WTC11 (cell line): ENCODE data around the gene POP5. TPM values are rescaled to one million over a fixed set of nuclear protein-coding genes. Genes with fewer than 3 reads are reported as not detected.

Source experiments
- ATAC-seq: fragments of 200-7000 bp; cut with Tn5 transposase; 2 replicates; pipeline ENCODE4 v1.10.0; 2021; ENCODE audit warnings: mild to moderate bottlenecking, moderate library complexity
- CTCF ChIA-PET: fragments of 300-600 bp; sonication (Branson Sonifier 250); formaldehyde crosslinking; loops from one replicate; lab custom pipeline; 2021; ENCODE audit warnings: antibody characterized with exemption; lab: Charles Lee
- POLR2A ChIA-PET: fragments of 350-600 bp; sonication (Branson Sonifier 250); formaldehyde crosslinking; loops from one replicate; lab custom pipeline; 2021; ENCODE audit warnings: antibody characterized with exemption; lab: Charles Lee
- DNase-seq: peaks from one replicate; pipeline ENCODE4 v3.0.0; 2021; ENCODE audit warnings: low spot score
- H3K27ac Mint-ChIP-seq: 2 replicates; pipeline ENCODE4 v1.8.0; 2021; ENCODE audit warnings: mixed read lengths
- H3K27me3 Mint-ChIP-seq: 2 replicates; pipeline ENCODE4 v1.8.0; 2021; ENCODE audit warnings: low read depth, mild to moderate bottlenecking, moderate library complexity, mixed read lengths
- H3K36me3 Mint-ChIP-seq: 2 replicates; pipeline ENCODE4 v1.8.0; 2021; ENCODE audit warnings: mixed read lengths
- H3K4me1 Mint-ChIP-seq: 2 replicates; pipeline ENCODE4 v1.8.0; 2022; ENCODE audit warnings: mixed read lengths
- H3K4me3 Mint-ChIP-seq: 2 replicates; pipeline ENCODE4 v1.8.0; 2021; ENCODE audit warnings: mild to moderate bottlenecking, moderate library complexity, mixed read lengths
- H3K9me3 Mint-ChIP-seq: 2 replicates; pipeline ENCODE4 v1.8.0; 2021; ENCODE audit warnings: mixed read lengths
- ATF3 ChIP-seq: sonication (generic); formaldehyde crosslinking; conservative IDR thresholded peaks from 2 replicates; pipeline ENCODE4 v1.8.1; 2022; ENCODE audit warnings: mild to moderate bottlenecking, missing genetic modification reagents
- CREM ChIP-seq: sonication (generic); formaldehyde crosslinking; IDR thresholded peaks from 2 replicates; pipeline ENCODE4 v1.8.1; 2022; ENCODE audit warnings: mild to moderate bottlenecking, missing genetic modification reagents, moderate library complexity
- ETV6 ChIP-seq: sonication (generic); formaldehyde crosslinking; IDR thresholded peaks from 2 replicates; pipeline ENCODE4 v1.8.1; 2022; ENCODE audit warnings: mild to moderate bottlenecking, missing genetic modification reagents
- IRF2 ChIP-seq: sonication (generic); formaldehyde crosslinking; IDR thresholded peaks from 2 replicates; pipeline ENCODE4 v1.8.0; 2022; ENCODE audit warnings: low read depth, missing genetic modification reagents, borderline replicate concordance
- MAX ChIP-seq: sonication (generic); formaldehyde crosslinking; IDR thresholded peaks from 2 replicates; pipeline ENCODE4 v1.8.0; 2022; ENCODE audit warnings: mild to moderate bottlenecking, missing genetic modification reagents
- NR1H2 ChIP-seq: sonication (generic); formaldehyde crosslinking; IDR thresholded peaks from 2 replicates; pipeline ENCODE4 v1.9.0; 2021; ENCODE audit warnings: mild to moderate bottlenecking, moderate library complexity, missing genetic modification reagents
- RELA ChIP-seq: sonication (generic); formaldehyde crosslinking; IDR thresholded peaks from 2 replicates; pipeline ENCODE4 v1.8.1; 2022; ENCODE audit warnings: missing genetic modification reagents, mild to moderate bottlenecking, borderline replicate concordance
- TCF7 ChIP-seq: sonication (generic); formaldehyde crosslinking; IDR thresholded peaks from 2 replicates; pipeline ENCODE4 v1.8.0; 2022; ENCODE audit warnings: mild to moderate bottlenecking, low read depth, missing genetic modification reagents, moderate library complexity
- TEAD4 ChIP-seq: sonication (generic); formaldehyde crosslinking; IDR thresholded peaks from 2 replicates; pipeline ENCODE4 v1.8.0; 2022; ENCODE audit warnings: mild to moderate bottlenecking, missing genetic modification reagents
- ZBTB21 ChIP-seq: sonication (generic); formaldehyde crosslinking; IDR thresholded peaks from 2 replicates; pipeline ENCODE4 v1.8.1; 2023; ENCODE audit warnings: mild to moderate bottlenecking, missing genetic modification reagents, borderline replicate concordance
- ZNF121 ChIP-seq: sonication (generic); formaldehyde crosslinking; IDR thresholded peaks from 2 replicates; pipeline ENCODE4 v1.8.0; 2023; ENCODE audit warnings: missing genetic modification reagents
- ZNF425 ChIP-seq: fragments of 250-450 bp; sonication (Bioruptor Pico); conservative IDR thresholded peaks from 2 replicates; pipeline ENCODE4 v1.9.0; 2021; ENCODE audit warnings: mild to moderate bottlenecking
- total RNA-seq: library from RNA; stranded (reverse); gene quantifications from 3 replicates; pipeline ENCODE4 v1.2.3, GENCODE V29; 2021
- TF ChIP-seq, protein P1 (sequence below): fragments of 250-450 bp; sonication (Bioruptor Pico); IDR thresholded peaks from 2 replicates; pipeline ENCODE4 v2.1.2; 2022; ENCODE audit warnings: mild to moderate bottlenecking, moderate library complexity
- TF ChIP-seq, protein P2 (sequence below): fragments of 250-450 bp; sonication (Bioruptor Pico); IDR thresholded peaks from 2 replicates; pipeline ENCODE4 v1.9.0; 2021; ENCODE audit warnings: mild to moderate bottlenecking

The POP5 gene
- total RNA-seq, 1 experiment from 2014 or later: 54.7 TPM

- no peaks in the 10 kb centered on the region for H3K36me3 Mint-ChIP-seq
- DNase-seq (no peak), ATAC-seq (no peak)
- no peaks in the 10 kb centered on the region for H3K9me3 Mint-ChIP-seq
- H3K27me3 Mint-ChIP-seq: no peaks in the 10 kb centered on the region
- ChIA-PET POLR2A (no interaction called here), CTCF (interaction anchor here (0.7 to 1.5 kb wide), 5 partner anchors 10 to 53 kb away, joined by 3 to 5 read pairs (median 4); partner anchors contain the start of gene CABP1)
- H3K4me3 Mint-ChIP-seq: no peak overlapping the region
- TF ChIP-seq ZBTB21 (no peak), MAX (CRISPR knock-in tag) (no peak), NR1H2 (CRISPR knock-in tag) (no peak), RELA (CRISPR knock-in tag) (no peak), IRF2 (CRISPR knock-in tag) (no peak), ZNF121 (no peak), CREM (CRISPR knock-in tag) (no peak), ATF3 (CRISPR knock-in tag) (no peak)
- TF ChIP-seq, protein P1, sequence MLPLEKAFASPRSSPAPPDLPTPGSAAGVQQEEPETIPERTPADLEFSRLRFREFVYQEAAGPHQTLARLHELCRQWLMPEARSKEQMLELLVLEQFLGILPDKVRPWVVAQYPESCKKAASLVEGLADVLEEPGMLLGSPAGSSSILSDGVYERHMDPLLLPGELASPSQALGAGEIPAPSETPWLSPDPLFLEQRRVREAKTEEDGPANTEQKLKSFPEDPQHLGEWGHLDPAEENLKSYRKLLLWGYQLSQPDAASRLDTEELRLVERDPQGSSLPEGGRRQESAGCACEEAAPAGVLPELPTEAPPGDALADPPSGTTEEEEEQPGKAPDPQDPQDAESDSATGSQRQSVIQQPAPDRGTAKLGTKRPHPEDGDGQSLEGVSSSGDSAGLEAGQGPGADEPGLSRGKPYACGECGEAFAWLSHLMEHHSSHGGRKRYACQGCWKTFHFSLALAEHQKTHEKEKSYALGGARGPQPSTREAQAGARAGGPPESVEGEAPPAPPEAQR (CRISPR knock-in tag): no peak
- peaks cover 23% of the 10 kb centered on the region for H3K4me1 Mint-ChIP-seq
- H3K27ac Mint-ChIP-seq: no peak overlapping the region
These were observed 15.7 kb upstream of the POP5 start for GRCh38 chr12:120596901-120597300.

DNA sequence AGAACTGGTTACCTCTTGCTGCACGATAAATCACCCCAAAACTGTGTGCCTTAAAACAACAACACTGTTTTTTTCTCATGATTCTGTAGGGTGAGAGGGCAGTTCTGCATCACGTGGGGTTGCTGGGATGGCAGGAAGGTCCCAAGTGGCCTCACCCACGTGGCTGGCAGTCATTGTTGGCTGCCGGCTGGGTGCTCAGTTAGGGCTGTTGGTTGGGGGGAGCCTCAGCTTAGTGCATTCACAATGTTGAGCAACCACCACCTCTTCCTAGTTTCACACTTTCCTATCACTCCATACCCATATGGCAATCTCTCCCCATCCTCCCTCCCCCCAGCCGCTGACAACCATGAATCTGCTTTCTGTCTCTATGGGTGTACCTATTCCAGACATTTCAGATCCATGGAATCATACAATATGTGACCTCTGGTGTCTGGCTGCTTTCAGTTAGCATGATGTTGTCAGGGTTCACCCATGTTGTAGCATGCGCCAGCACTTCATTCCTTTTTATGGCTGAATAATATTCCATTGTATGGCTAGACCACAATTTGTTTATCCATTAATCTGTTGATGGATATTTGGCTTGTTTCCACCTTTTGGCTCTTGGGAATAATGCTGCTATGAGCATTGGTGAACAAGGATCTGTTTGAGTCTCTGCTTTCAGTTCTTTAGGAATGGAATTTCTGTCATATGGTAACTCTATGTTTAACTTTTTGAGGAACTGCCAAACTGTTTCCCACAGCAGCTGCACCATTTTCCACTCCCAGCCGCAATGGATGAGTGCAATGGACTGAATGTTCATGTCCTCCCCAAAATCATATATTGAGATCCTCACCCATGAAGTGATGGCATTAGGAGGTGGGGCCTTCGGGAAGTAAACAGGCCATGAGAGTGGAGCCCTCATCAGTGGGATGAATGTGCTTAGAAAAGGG, 11.2 kb upstream of the POP5 start:
- ChIA-PET CTCF (interaction anchor here (0.6 to 1.8 kb wide), 6 partner anchors 10 to 162 kb away, joined by 3 to 7 read pairs (median 4); partner anchors contain the start of gene POP5), POLR2A (no interaction called here)
- H3K27ac Mint-ChIP-seq: no peak overlapping the region
- H3K4me1 Mint-ChIP-seq: peaks cover 7% of the 10 kb centered on the region
- ATAC-seq (no peak), DNase-seq (no peak)
- TF ChIP-seq, protein P2, sequence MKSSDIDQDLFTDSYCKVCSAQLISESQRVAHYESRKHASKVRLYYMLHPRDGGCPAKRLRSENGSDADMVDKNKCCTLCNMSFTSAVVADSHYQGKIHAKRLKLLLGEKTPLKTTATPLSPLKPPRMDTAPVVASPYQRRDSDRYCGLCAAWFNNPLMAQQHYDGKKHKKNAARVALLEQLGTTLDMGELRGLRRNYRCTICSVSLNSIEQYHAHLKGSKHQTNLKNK: no peak
- no peak for TF ChIP-seq TCF7
- TF ChIP-seq ZNF425 (CRISPR knock-in tag): no peak
- TF ChIP-seq, protein P1 (CRISPR knock-in tag): no peak
- H3K36me3 Mint-ChIP-seq: no peaks in the 10 kb centered on the region
- H3K4me3 Mint-ChIP-seq: no peak overlapping the region
- no peaks in the 10 kb centered on the region for H3K27me3 Mint-ChIP-seq
- no peaks in the 10 kb centered on the region for H3K9me3 Mint-ChIP-seq

GRCh38 chr12:120590741-120591407, 9.7 kb upstream of the POP5 start:
- ChIA-PET POLR2A (interaction anchor here (0.6 to 0.7 kb wide), 3 partner anchors 96 to 492 kb away, joined by 3 to 4 read pairs (median 3); no protein-coding TSS in a partner anchor), CTCF (interaction anchor here (0.5 to 2.4 kb wide), 7 partner anchors 8 to 270 kb away, joined by 3 to 15 read pairs (median 6); partner anchors contain the start of gene POP5)
- no peaks in the 10 kb centered on the region for H3K36me3 Mint-ChIP-seq
- ATAC-seq (no peak), DNase-seq (no peak)
- peaks cover 7% of the 10 kb centered on the region for H3K4me1 Mint-ChIP-seq
- no peak for TF ChIP-seq ETV6
- no peak for TF ChIP-seq TEAD4 (CRISPR knock-in tag)
- H3K27ac Mint-ChIP-seq: no peak overlapping the region
- H3K4me3 Mint-ChIP-seq: no peak overlapping the region
- no peaks in the 10 kb centered on the region for H3K9me3 Mint-ChIP-seq
- peaks cover 2% of the 10 kb centered on the region; the same call in 1 of the 2 replicates for H3K27me3 Mint-ChIP-seq
